Mesangial cell (primary cell): ENCODE measurements around the gene RAB13. TPM values are rescaled to one million over a fixed set of nuclear protein-coding genes. Genes with fewer than 3 reads are reported as not detected.

ENCODE experiments used
- total RNA-seq: library from RNA; depleted of rRNA; stranded (reverse); fragments of >200 nt; gene quantifications from 2 replicates; pipeline ENCODE4 v1.2.3, GENCODE V29; 2015

The RAB13 gene
- total RNA-seq: 23.3 and 38.2 TPM in 2 replicates

DNA sequence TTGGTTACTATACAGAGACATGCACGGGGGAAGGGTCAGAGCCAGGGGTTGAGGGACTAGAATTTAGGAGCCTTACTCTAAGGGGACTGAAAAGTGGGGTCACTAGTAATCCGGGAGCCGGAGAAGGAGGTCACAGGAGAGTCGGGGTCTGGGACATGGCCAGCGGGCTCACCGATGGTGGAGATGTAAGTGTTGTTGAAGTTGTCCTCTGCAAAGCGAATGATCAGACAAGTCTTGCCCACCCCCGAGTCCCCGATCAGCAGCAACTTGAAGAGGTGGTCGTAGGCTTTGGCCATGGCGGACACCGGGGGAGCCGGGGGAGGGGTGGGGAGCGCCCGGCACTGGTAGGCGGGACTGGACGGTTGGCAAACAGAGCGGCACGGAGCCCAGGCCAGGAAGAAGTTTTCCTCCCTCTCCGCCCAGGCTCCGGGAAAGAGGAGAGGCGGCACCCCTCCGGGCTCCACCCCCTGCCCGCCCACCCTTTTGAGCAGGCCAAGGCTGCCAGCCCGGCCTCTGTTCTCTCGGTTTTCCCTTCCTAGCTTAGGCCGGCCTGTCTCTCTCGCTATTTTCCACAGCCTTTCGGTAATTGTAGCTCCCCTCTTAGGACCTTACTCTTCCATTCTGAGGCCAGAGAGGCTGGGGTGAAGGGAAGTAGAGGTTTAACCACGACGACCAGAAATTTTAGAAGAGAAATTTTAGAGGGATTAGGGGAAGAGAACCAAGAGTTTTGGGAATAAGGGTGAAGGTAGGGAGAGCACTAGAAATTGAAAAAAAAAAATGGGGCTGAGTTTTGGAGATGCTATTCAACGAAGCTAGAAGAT is at the start of gene RAB13:
TSS of gene RAB13 (minus strand) at position 399 of the 821 bp plus-strand sequence. CDS start at position 296, 103 bp downstream.

GRCh38 chr1:153990468-153991150 is 4.5 kb upstream of the RAB13 start, which contains the start of gene RPS27:
RPS27 (plus strand) TSS chr1:153990762; CDS start chr1:153990797, 35 bp downstream.

GRCh38 chr1:153977250-153978240 is 8.6 kb downstream of the RAB13 start, which contains the start of gene JTB:
JTB (minus strand) TSS chr1:153977674; CDS start chr1:153977252, 422 bp downstream.

DNA sequence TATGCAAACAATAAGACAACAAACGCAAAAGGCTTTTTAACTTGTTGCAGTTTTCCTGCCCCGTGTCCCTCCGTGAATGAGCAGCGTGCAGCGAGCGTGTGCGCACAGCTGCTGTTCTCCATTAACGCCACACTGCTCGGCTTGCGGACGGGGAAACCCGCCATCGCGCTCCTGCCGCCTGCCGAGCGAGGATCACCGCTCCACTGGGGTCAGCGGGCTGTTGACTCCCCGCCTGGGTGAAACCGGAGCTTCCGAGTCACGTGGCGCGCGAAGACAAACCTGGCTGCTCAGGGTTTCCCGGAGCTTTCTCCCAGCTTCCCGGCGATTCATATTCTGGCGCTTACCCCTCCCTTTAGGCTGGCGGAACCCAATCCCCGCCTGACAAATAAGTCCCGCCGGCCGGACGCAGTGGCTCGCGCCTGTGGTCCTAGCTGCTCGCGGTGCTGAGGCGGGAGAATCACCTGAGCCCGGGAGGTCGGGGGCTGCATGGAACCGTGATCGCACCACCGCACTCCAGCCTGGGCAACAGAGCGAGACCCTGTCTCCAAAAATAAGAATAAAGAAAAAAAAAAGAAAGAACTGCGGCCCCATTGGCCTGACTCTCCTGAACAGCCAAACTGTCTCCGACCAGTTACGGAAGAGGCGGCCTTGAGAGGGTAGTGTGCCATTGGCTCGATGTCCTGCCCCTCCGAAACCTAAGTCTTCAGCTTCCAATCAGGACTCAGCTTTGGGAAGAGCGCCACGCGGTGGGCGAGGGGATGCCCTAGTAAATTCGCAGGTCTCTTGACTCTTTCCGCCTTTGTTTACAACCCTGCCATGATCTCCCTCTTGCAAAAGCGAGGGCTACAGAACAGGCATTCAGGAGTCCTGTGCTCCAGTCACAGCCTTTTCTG is 18.8 kb downstream of the RAB13 start, which contains the start of gene CREB3L4:
TSS of gene CREB3L4 (plus strand) at position 796 of the 893 bp plus-strand sequence. CDS start 624 bp downstream, outside the sequence.

DNA sequence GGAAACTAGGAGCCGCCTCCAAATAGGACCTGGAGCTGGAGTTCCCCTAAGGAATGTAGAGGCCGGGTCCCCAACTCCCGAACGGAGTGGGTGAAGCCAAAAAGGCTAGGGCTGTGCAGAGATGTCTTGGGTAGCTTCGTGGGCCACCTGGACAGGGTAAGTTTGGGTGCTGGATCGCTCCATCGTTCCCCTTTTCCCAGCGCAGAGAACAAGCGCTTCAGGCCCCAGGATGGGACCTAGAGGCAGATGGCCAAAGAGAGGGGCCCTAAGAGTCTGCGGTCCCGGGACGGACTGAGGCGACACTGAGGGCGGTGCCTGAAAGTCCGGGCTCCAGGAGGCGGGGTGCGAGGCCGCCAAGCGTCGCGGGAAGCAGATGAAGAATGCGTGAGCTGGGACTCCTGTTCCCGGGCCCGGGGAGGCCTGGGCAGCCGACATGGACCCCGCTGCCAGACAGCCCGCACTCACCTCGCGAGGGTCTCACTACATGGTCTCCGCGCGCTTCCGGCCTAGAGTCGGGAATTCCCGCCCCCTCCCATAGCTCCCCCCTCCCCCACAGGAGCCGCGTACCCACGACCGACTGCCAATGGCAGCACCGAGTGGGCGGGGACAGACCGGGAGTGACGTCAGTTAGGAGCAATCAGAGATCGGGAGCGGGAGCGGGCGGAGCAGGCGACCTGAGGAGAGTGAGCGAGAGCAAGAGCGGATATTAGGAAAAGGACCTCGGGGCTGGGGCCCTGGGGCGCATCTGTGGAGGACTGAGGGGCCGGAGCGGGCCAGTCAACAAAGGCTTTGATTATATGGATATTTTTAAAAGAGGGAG is 22.9 kb downstream of the RAB13 start, which contains the start of gene SLC39A1:
TSS of gene SLC39A1 (minus strand) at position 508 of the 820 bp plus-strand sequence. CDS start 822 bp downstream, outside the sequence.

DNA sequence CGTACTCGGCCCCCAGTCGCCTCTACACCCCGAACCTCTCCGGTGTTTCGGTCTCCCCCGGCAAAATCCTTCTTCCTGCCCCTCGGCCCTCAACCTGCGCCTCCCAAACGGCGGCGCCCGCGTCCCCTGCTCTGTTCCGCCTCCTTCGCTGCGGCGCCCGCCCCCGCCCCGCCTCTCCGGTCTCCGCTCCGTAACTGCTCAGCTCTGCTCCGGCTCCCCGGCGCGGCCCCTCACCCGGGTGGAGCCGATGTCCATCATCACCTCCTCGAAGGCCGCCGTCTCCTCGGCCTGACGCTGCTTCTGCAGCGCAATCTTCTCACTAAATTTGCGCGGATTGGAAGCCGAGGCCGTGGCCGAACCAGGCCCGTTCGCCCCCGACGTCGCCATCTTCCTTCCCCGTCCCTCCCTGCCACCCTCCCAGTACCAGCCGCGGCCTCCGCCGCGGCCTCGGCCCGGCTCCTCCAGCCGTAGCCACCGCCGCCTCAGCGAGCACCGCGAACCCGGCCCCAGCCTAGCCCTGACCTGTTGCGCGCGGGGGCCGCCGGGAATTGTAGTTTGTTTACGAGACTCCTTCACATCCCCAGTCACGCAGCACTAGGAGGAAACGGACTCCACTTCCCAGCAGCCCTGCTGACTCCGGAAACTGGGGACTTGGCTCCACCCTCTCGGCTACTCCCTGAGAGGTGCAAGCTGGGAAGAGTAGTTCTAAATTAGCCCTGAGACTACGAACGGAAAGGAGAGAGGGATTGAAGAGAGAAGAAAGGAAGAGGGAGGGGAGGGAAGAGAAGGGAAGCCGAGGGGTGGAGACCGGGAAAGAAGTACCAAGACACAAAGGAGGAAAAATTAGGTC is 27.8 kb downstream of the RAB13 start, which contains the start of gene CRTC2:
TSS of gene CRTC2 (minus strand) at position 502 of the 850 bp plus-strand sequence. CDS start at position 387, 115 bp downstream.

DNA sequence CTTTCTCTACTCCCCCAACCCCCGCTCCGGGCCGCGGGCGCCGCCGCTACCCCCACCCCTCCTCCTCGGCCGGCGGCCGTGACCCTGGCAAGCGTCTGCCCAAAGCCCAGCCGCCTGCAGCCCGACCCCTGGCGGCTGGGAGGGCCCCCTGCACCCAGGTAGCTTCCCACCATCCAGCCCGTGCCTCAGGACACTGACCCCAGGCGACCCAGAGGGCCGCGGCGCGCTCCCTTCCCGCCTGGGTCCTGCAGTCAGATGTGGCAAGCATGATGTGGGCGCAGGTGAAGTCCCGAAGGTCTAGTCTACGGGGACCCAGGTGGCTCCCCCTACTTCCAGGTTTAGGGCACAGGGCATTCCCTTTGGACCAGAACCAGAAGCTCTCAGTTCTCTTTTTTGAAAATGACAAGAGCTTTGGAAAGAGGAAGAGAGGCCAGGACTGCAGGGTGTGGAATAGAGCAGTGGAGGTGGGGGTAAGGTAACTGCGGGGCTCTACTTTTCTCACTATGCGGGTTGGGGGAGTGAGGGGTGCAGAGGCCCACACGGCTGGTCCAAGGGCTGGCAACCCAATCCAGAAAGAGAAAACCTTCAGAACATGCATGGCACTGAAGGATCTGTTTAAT is 39.4 kb downstream of the RAB13 start, which contains the start of gene DENND4B:
TSS of gene DENND4B (minus strand) at position 97 of the 620 bp plus-strand sequence. CDS start 2,344 bp downstream, outside the sequence.

Other genes with a start within 250 kb of the RAB13 start
- gene SLC27A3, start 210.9 kb downstream of the RAB13 start, total RNA-seq: 7.3 and 24.0 TPM in 2 replicates
- 12.1 and 12.7 TPM in 2 replicates for gene GATAD2B, start 63.4 kb downstream of the RAB13 start, total RNA-seq
- 22.8 and 25.6 TPM in 2 replicates for gene DENND4B, start 39.6 kb downstream of the RAB13 start, total RNA-seq
- gene CRTC2, start 27.7 kb downstream of the RAB13 start, total RNA-seq: 14.2 and 15.3 TPM in 2 replicates
- 142 and 244 TPM in 2 replicates for gene SLC39A1, start 22.8 kb downstream of the RAB13 start, total RNA-seq
- 10.4 and 10.8 TPM in 2 replicates for gene CREB3L4, start 18.4 kb downstream of the RAB13 start, total RNA-seq
- 174 and 188 TPM in 2 replicates for gene JTB, start 8.7 kb downstream of the RAB13 start, total RNA-seq
- gene RPS27, start 4.4 kb upstream of the RAB13 start, total RNA-seq: 1,375 and 1,653 TPM in 2 replicates
- not detected in 2 replicates for gene NUP210L, start 168.7 kb upstream of the RAB13 start, total RNA-seq
- 114 and 387 TPM in 2 replicates for gene TPM3, start 205.8 kb upstream of the RAB13 start, total RNA-seq
- gene CFAP141, start 220.0 kb upstream of the RAB13 start, total RNA-seq: not detected in 2 replicates
- gene UBAP2L, start 234.6 kb upstream of the RAB13 start, total RNA-seq: 74.6 and 74.8 TPM in 2 replicates